B cell (primary cell): ENCODE data around the gene PPP1R16B. TPM values are rescaled to one million over a fixed set of nuclear protein-coding genes. Genes with fewer than 3 reads are reported as not detected.

Source experiments
- ATAC-seq: fragments of 200-7000 bp; cut with Tn5 transposase; one replicate; pipeline ENCODE4 v1.10.0; 2021; ENCODE audit warnings: low read depth, mild to moderate bottlenecking, moderate number of reproducible peaks, moderate library complexity
- CTCF ChIA-PET: fragments of 350-600 bp; sonication (Branson Sonifier 250); formaldehyde crosslinking; loops from one replicate; lab custom pipeline; 2021; ENCODE audit warnings: antibody characterized with exemption, inconsistent platforms; lab: Charles Lee
- POLR2A ChIA-PET: fragments of 350-600 bp; sonication (Branson Sonifier 250); formaldehyde crosslinking; loops from one replicate; lab custom pipeline; 2021; ENCODE audit warnings: antibody characterized with exemption; lab: Charles Lee
- DNase-seq: peaks from one replicate; pipeline ENCODE4 v3.0.0; 2013
- H2AFZ ChIP-seq: 2 replicates; pipeline ENCODE4 v1.6.1; 2012; ENCODE audit warnings: mild to moderate bottlenecking, low read depth, low read length; ENCODE audit not compliant: insufficient read depth, poor library complexity, severe bottlenecking
- H3K27ac ChIP-seq, 2 donors: 1 replicate in 1 of 2; 2 replicates in 1 of 2; pipeline ENCODE4 v1.5.1; 2012 to 2013; ENCODE audit warnings: low read length in 2 of 2, mild to moderate bottlenecking in 2 of 2, moderate library complexity in 1 of 2
- H3K27me3 ChIP-seq, 4 experiments: fragments of 200-600 bp in 1 of 4; sonication (generic) in 1 of 4; replicated peaks in 1 of 4; 1 replicate in 2 of 4; 2 replicates in 2 of 4; pipeline versions ENCODE4 v1.6.1 to v1.7.0; 2013 to 2016; ENCODE audit warnings: low read length in 3 of 4, mild to moderate bottlenecking in 2 of 4, mixed read lengths in 1 of 4, moderate library complexity in 1 of 4; ENCODE audit not compliant: insufficient read depth in 4 of 4, control insufficient read depth in 3 of 4; ENCODE audit errors: control extremely low read depth in 1 of 4
- H3K36me3 ChIP-seq, 2 experiments: replicated peaks in 1 of 2; 1 replicate in 1 of 2; 2 replicates in 1 of 2; pipeline versions ENCODE4 v1.6.1 to v1.7.1; 2013; ENCODE audit warnings: low read length in 1 of 2; ENCODE audit not compliant: insufficient read depth in 2 of 2, control insufficient read depth in 1 of 2; ENCODE audit errors: control extremely low read depth in 1 of 2, extremely low read depth in 1 of 2
- H3K4me1 ChIP-seq, 2 donors: fragments of 200-600 bp in 1 of 2; sonication (generic) in 1 of 2; 1 replicate in 1 of 2; 2 replicates in 1 of 2; pipeline versions ENCODE4 v1.5.1 to v1.6.1; 2013 to 2017; ENCODE audit warnings: low read length in 2 of 2; ENCODE audit not compliant: control insufficient read depth in 2 of 2, insufficient read depth in 2 of 2
- H3K4me2 ChIP-seq: replicated peaks from 2 replicates; pipeline ENCODE3; 2012; ENCODE audit warnings: mild to moderate bottlenecking, low read depth, low read length; ENCODE audit not compliant: poor library complexity, severe bottlenecking
- H3K4me3 ChIP-seq, 5 experiments: fragments of 200-600 bp in 1 of 5; sonication (generic) in 1 of 5; 1 replicate in 3 of 5; 2 replicates in 2 of 5; pipeline versions ENCODE4 v1.5.1 to v1.7.0; 2011 to 2016; ENCODE audit warnings: low read length in 4 of 5, mild to moderate bottlenecking in 4 of 5, low read depth in 2 of 5, control low read depth in 1 of 5, moderate library complexity in 1 of 5; ENCODE audit not compliant: insufficient read depth in 1 of 5; ENCODE audit errors: control extremely low read depth in 1 of 5, extremely low read depth in 1 of 5
- H3K79me2 ChIP-seq: fragments of 200-600 bp; sonication (generic); one replicate; pipeline ENCODE4 v1.6.0; 2016; ENCODE audit warnings: low read length; ENCODE audit not compliant: control insufficient read depth, insufficient read depth
- H3K9ac ChIP-seq: fragments of 200-600 bp; sonication (generic); 2 replicates; pipeline ENCODE4 v1.6.1; 2017; ENCODE audit warnings: mild to moderate bottlenecking, low read length, moderate library complexity
- H3K9me3 ChIP-seq, 3 donors: one replicate each; pipeline versions ENCODE4 v1.6.1 to v1.7.1; 2013; ENCODE audit warnings: low read length in 2 of 3; ENCODE audit not compliant: control insufficient read depth in 2 of 3, insufficient read depth in 1 of 3; ENCODE audit errors: control extremely low read depth in 1 of 3
- H4K20me1 ChIP-seq: 2 replicates; pipeline ENCODE4 v1.6.0; 2012; ENCODE audit warnings: mild to moderate bottlenecking, low read length; ENCODE audit not compliant: insufficient read depth, control insufficient read depth, poor library complexity, severe bottlenecking
- H3K27ac Mint-ChIP-seq: one replicate; pipeline ENCODE4 v1.8.0; 2021; ENCODE audit warnings: mixed read lengths
- H3K27me3 Mint-ChIP-seq: one replicate; pipeline ENCODE4 v1.8.0; 2021; ENCODE audit warnings: mixed read lengths
- H3K4me1 Mint-ChIP-seq: one replicate; pipeline ENCODE4 v1.8.0; 2021; ENCODE audit warnings: mixed read lengths
- H3K4me3 Mint-ChIP-seq: one replicate; pipeline ENCODE4 v1.8.0; 2021; ENCODE audit warnings: mixed read lengths
- H3K9me3 Mint-ChIP-seq: one replicate; pipeline ENCODE4 v1.8.0; 2022; ENCODE audit warnings: mixed read lengths; ENCODE audit not compliant: insufficient read depth
- CTCF ChIP-seq: fragments of 200-600 bp; IDR thresholded peaks from one replicate; pipeline ENCODE4 v1.8.0; 2022; ENCODE audit warnings: antibody characterized with exemption, mild to moderate bottlenecking
- EZH2 ChIP-seq: IDR thresholded peaks from 2 replicates; pipeline ENCODE4 v1.6.1; 2012; ENCODE audit warnings: borderline replicate concordance, low read depth, mild to moderate bottlenecking, moderate library complexity, low read length; ENCODE audit not compliant: insufficient read depth, poor library complexity, severe bottlenecking
- WGBS: methylation state at CpG from one replicate; pipeline ENCODE4 v1.1.5; 2013; ENCODE audit warnings: missing lambda C conversion rate; ENCODE audit not compliant: insufficient coverage; 5-methylcytosine and 5-hydroxymethylcytosine counted together
- intact Hi-C: fragments of 100-400 bp; cut with micrococcal nuclease; formaldehyde crosslinking; loops from one replicate; pipeline ENCODE4 v1.10.0; 2022
- polyA plus RNA-seq: library from polyadenylated mRNA; depleted of rRNA; stranded (reverse); fragments of >200 nt; gene quantifications from 2 replicates; pipeline ENCODE4 v1.2.3, GENCODE V29; 2012
- total RNA-seq, 2 donors: library from RNA; stranded (reverse); fragments of 120-200 nt in 1 of 2; gene quantifications; 1 replicate in 1 of 2; 2 replicates in 1 of 2; pipeline versions ENCODE4 v1.2.3 to v1.2.4, GENCODE V29; 2013 to 2022

The PPP1R16B gene
- total and polyA plus RNA-seq, 2 donors (not counting 1 experiment from before 2014, with no cell fraction given) = 58.8 to 108 TPM

GRCh38 chr20:38892091-38892981, 86.8 kb downstream of the PPP1R16B start:
- Mint-ChIP-seq H3K9me3 (no peaks in the 10 kb centered on the region), H3K4me3 (peak overlapping the region; percentile 64), H3K4me1 (peaks cover 64% of the 10 kb centered on the region), H3K27ac (peak overlapping the region; percentile 89), H3K27me3 (no peaks in the 10 kb centered on the region)
- no peak for TF ChIP-seq EZH2
- no peak for TF ChIP-seq CTCF
- Histone ChIP-seq H3K4me1 (peaks cover 32 to 64% of the 10 kb centered on the region in 2 donors), H3K9me3 (peaks cover 0 to 4% (median 4%) of the 10 kb centered on the region in 3 donors), H3K4me2 (peak overlapping the region; percentile 56), H3K9ac (no peak overlapping the region), H3K27me3 (no peaks in the 10 kb centered on the region), H3K4me3 (no peak overlapping the region), H3K27ac (peak overlapping the region; percentile 74 to 78), H3K36me3 (peaks cover 2 to 65% of the 10 kb centered on the region in 2 experiments), H4K20me1 (peaks cover 23% of the 10 kb centered on the region), H3K79me2 (peaks cover 89% of the 10 kb centered on the region), H2AFZ (no peak overlapping the region)
- DNase-seq (peak; percentile 59), ATAC-seq (peak; percentile 25)
- POLR2A ChIA-PET = interaction anchor here (0.8 to 3.9 kb wide), 11 partner anchors 8 to 93 kb away, joined by 3 to 43 read pairs (median 12); partner anchors contain the start of gene PPP1R16B
- intact Hi-C loops = loop anchor here (5.0 kb wide), 2 partner anchors 65 to 145 kb away; partner anchors contain the start of gene ACTR5
- CTCF ChIA-PET = interaction anchor here (0.6 to 11.0 kb wide), 40 partner anchors 7 to 247 kb away, joined by 3 to 141 read pairs (median 6); partner anchors contain the start of genes ACTR5, DHX35, FAM83D and PPP1R16B
- whole genome bisulfite sequencing = 15% methylated on average over 11 of the region's 11 CpGs
